CD14-positive monocyte (primary cell): ENCODE results near the gene GALNT10. TPM values are rescaled to one million over a fixed set of nuclear protein-coding genes. Genes with fewer than 3 reads are reported as not detected.

Experiments used
- DNase-seq, 3 donors: peaks; one replicate each; pipeline ENCODE4 v3.0.0-alpha.2; 2011 to 2022
- H2AFZ ChIP-seq: 2 replicates; pipeline ENCODE4 v1.6.0; 2012; ENCODE audit warnings: mild to moderate bottlenecking, low read depth, low read length, inconsistent platforms; ENCODE audit not compliant: insufficient read depth, poor library complexity, severe bottlenecking
- H3K27ac ChIP-seq, 2 donors: 1 replicate in 1 of 2; 2 replicates in 1 of 2; pipeline ENCODE4 v1.5.1; 2012 to 2013; ENCODE audit warnings: low read length in 2 of 2, control low read depth in 1 of 2, inconsistent platforms in 1 of 2, low read depth in 1 of 2, mild to moderate bottlenecking in 1 of 2
- H3K27me3 ChIP-seq, 2 donors: one replicate each; pipeline versions ENCODE4 v1.6.0 to v1.6.1; 2011 to 2013; ENCODE audit warnings: low read length in 2 of 2; ENCODE audit not compliant: control insufficient read depth in 2 of 2, insufficient read depth in 2 of 2
- H3K36me3 ChIP-seq, 2 donors: replicated peaks in 1 of 2; 1 replicate in 1 of 2; 2 replicates in 1 of 2; pipeline versions ENCODE4 v1.5.1 to v1.6.1; 2012 to 2013; ENCODE audit warnings: low read length in 2 of 2, control low read depth in 1 of 2, inconsistent platforms in 1 of 2, mild to moderate bottlenecking in 1 of 2; ENCODE audit not compliant: insufficient read depth in 2 of 2, control insufficient read depth in 1 of 2
- H3K4me1 ChIP-seq, 2 donors: 1 replicate in 1 of 2; 2 replicates in 1 of 2; pipeline versions ENCODE4 v1.5.1 to v1.6.1; 2012 to 2013; ENCODE audit warnings: low read length in 2 of 2, control low read depth in 1 of 2, inconsistent platforms in 1 of 2, mild to moderate bottlenecking in 1 of 2, moderate library complexity in 1 of 2; ENCODE audit not compliant: insufficient read depth in 2 of 2, control insufficient read depth in 1 of 2
- H3K4me2 ChIP-seq: replicated peaks from 2 replicates; pipeline ENCODE3; 2012; ENCODE audit warnings: low read length, moderate library complexity, mild to moderate bottlenecking; ENCODE audit not compliant: poor library complexity, severe bottlenecking; ENCODE audit errors: extremely low read depth
- H3K4me3 ChIP-seq, 3 experiments: fragments of 200-600 bp in 1 of 3; sonication (generic) in 1 of 3; replicated peaks in 1 of 3; 1 replicate in 2 of 3; 2 replicates in 1 of 3; pipeline ENCODE4 v1.5.1; 2011 to 2013; ENCODE audit warnings: low read length in 3 of 3, mild to moderate bottlenecking in 3 of 3, control low read depth in 2 of 3, low read depth in 2 of 3, inconsistent platforms in 1 of 3, moderate library complexity in 1 of 3
- H3K79me2 ChIP-seq: 2 replicates; pipeline ENCODE4 v1.6.0; 2012; ENCODE audit warnings: mild to moderate bottlenecking, control low read depth, inconsistent platforms, low read length, moderate library complexity; ENCODE audit not compliant: insufficient read depth
- H3K9ac ChIP-seq: 2 replicates; pipeline ENCODE4 v1.6.0; 2017; ENCODE audit warnings: low read length, mild to moderate bottlenecking; ENCODE audit not compliant: insufficient read depth, poor library complexity, severe bottlenecking
- H3K9me3 ChIP-seq, 2 donors: replicated peaks in 1 of 2; 1 replicate in 1 of 2; 2 replicates in 1 of 2; pipeline versions ENCODE4 v1.5.1 to v1.6.1; 2012 to 2013; ENCODE audit warnings: low read length in 2 of 2, control low read depth in 1 of 2; ENCODE audit not compliant: control insufficient read depth in 1 of 2, insufficient read depth in 1 of 2
- H4K20me1 ChIP-seq: 2 replicates; pipeline ENCODE4 v1.6.0; 2012; ENCODE audit warnings: mild to moderate bottlenecking, low read length, control low read depth, moderate library complexity; ENCODE audit not compliant: insufficient read depth
- H3K27ac Mint-ChIP-seq, 7 donors: one replicate each; pipeline ENCODE4 v1.8.0; 2020; ENCODE audit warnings: mild to moderate bottlenecking in 7 of 7, mixed read lengths in 7 of 7, moderate library complexity in 6 of 7, inconsistent platforms in 2 of 7
- H3K27me3 Mint-ChIP-seq, 3 donors: one replicate each; pipeline ENCODE4 v1.8.0; 2021 to 2022; ENCODE audit warnings: low read depth in 3 of 3, mild to moderate bottlenecking in 3 of 3, mixed read lengths in 3 of 3, moderate library complexity in 3 of 3, inconsistent platforms in 1 of 3
- H3K36me3 Mint-ChIP-seq, 2 donors: one replicate each; pipeline ENCODE4 v1.8.0; 2020; ENCODE audit warnings: mixed read lengths in 2 of 2, inconsistent platforms in 1 of 2, mild to moderate bottlenecking in 1 of 2
- H3K4me1 Mint-ChIP-seq: one replicate; pipeline ENCODE4 v1.8.0; 2020; ENCODE audit warnings: mild to moderate bottlenecking, mixed read lengths
- H3K4me3 Mint-ChIP-seq, 2 donors: one replicate each; pipeline ENCODE4 v1.8.0; 2020; ENCODE audit warnings: mild to moderate bottlenecking in 2 of 2, mixed read lengths in 2 of 2, moderate library complexity in 1 of 2
- H3K9me3 Mint-ChIP-seq, 7 donors: one replicate each; pipeline ENCODE4 v1.8.0; 2020 to 2022; ENCODE audit warnings: mixed read lengths in 7 of 7, mild to moderate bottlenecking in 6 of 7, moderate library complexity in 6 of 7, inconsistent platforms in 2 of 7
- CTCF ChIP-seq: fragments of 200-600 bp; IDR thresholded peaks from one replicate; pipeline ENCODE4 v1.8.0; 2022; ENCODE audit warnings: antibody characterized with exemption, mild to moderate bottlenecking
- WGBS: methylation state at CpG from one replicate; pipeline ENCODE4 v1.1.5; 2013; ENCODE audit warnings: missing lambda C conversion rate; ENCODE audit not compliant: insufficient coverage; 5-methylcytosine and 5-hydroxymethylcytosine counted together
- intact Hi-C, 2 donors: fragments of 100-400 bp; cut with micrococcal nuclease; formaldehyde crosslinking; loops; one replicate each; pipeline versions ENCODE4 v1.15.0 to v1.15.1; 2023
- polyA plus RNA-seq, 3 donors: library from polyadenylated mRNA; depleted of rRNA in 1 of 3; unstranded in 2 of 3; stranded (reverse) in 1 of 3; fragments of 300-500 nt in 2 of 3; fragments of >200 nt in 1 of 3; fragmentation: Illumina TruSeq in 2 of 3; gene quantifications; 1 replicate in 2 of 3; 2 replicates in 1 of 3; pipeline ENCODE4 v1.2.3, GENCODE V29; 2012 to 2021

The GALNT10 gene
- polyA plus RNA-seq, 3 donors: 6.2 to 11.6 (median 7.3) TPM

GRCh38 chr5:154217462-154217861 lies 26.9 kb downstream of the GALNT10 start:
- no peak overlapping the region for H3K4me2 ChIP-seq
- peaks cover 28% of the 10 kb centered on the region in 2 donors for H3K36me3 Mint-ChIP-seq
- H3K4me3 Mint-ChIP-seq: no peak overlapping the region
- 67% methylated on average over 1 of the region's 4 CpGs for WGBS
- H3K9me3 Mint-ChIP-seq: no peaks in the 10 kb centered on the region
- no peak overlapping the region for H3K9ac ChIP-seq
- no peak overlapping the region for H3K27ac ChIP-seq
- H3K9me3 ChIP-seq: no peaks in the 10 kb centered on the region
- no peak overlapping the region for H3K4me3 ChIP-seq
- no peak for TF ChIP-seq CTCF
- peaks cover 10 to 29% of the 10 kb centered on the region in 2 donors for H3K36me3 ChIP-seq
- peaks cover 12% of the 10 kb centered on the region for H4K20me1 ChIP-seq
- H3K27ac Mint-ChIP-seq: no peak overlapping the region
- H3K79me2 ChIP-seq: no peaks in the 10 kb centered on the region
- peaks cover 14 to 20% of the 10 kb centered on the region in 2 donors for H3K4me1 ChIP-seq
- peaks cover 34% of the 10 kb centered on the region for H3K4me1 Mint-ChIP-seq
- peaks cover 0 to 2% (median 1%) of the 10 kb centered on the region in 3 donors for H3K27me3 Mint-ChIP-seq
- H3K27me3 ChIP-seq: no peaks in the 10 kb centered on the region
- intact Hi-C loops: no loop called here
- H2AFZ ChIP-seq: no peak overlapping the region
- DNase-seq: no peak

- Mint-ChIP-seq H3K4me1 (peaks cover 31% of the 10 kb centered on the region), H3K36me3 (peaks cover 28 to 33% of the 10 kb centered on the region in 2 donors), H3K9me3 (no peaks in the 10 kb centered on the region), H3K4me3 (no peak overlapping the region), H3K27me3 (peaks cover 0 to 2% (median 1%) of the 10 kb centered on the region in 3 donors), H3K27ac (no peak overlapping the region)
- Histone ChIP-seq H3K9me3 (no peaks in the 10 kb centered on the region), H3K4me3 (no peak overlapping the region), H3K27ac (no peak overlapping the region), H3K4me2 (no peak overlapping the region), H3K79me2 (no peaks in the 10 kb centered on the region), H4K20me1 (peaks cover 12% of the 10 kb centered on the region), H3K36me3 (peaks cover 10 to 29% of the 10 kb centered on the region in 2 donors), H3K4me1 (peaks cover 9 to 11% of the 10 kb centered on the region in 2 donors), H3K9ac (no peak overlapping the region), H3K27me3 (no peaks in the 10 kb centered on the region), H2AFZ (no peak overlapping the region)
- TF ChIP-seq CTCF: no peak
- no peak for DNase-seq
- WGBS: 97% methylated on average over 8 of the region's 8 CpGs
- intact Hi-C loops: no loop called here
Measured at GRCh38 chr5:154218786-154219185, 28.3 kb downstream of the GALNT10 start.
